Tibial artery (tissue), 4 donors: ENCODE data around the gene PLEKHF1.

Experiments used
- DNase-seq, 2 donors: peaks; one replicate each; pipeline ENCODE4 v3.0.0-alpha.2; 2019
- H3K27ac ChIP-seq, 2 donors: fragments of 200-600 bp; sonication (generic) in 1 of 2; 1 replicate in 1 of 2; 2 replicates in 1 of 2; pipeline ENCODE4 v1.5.1; 2018 to 2019; ENCODE audit warnings: mild to moderate bottlenecking in 1 of 2
- H3K27me3 ChIP-seq, 2 donors: fragments of 200-600 bp; sonication (generic) in 1 of 2; one replicate each; pipeline versions ENCODE4 v1.5.1 to v1.6.0; 2016 to 2019
- H3K36me3 ChIP-seq, 3 donors: fragments of 200-600 bp; sonication (generic) in 2 of 3; one replicate each; pipeline ENCODE4 v1.5.1; 2016 to 2019; ENCODE audit warnings: mild to moderate bottlenecking in 2 of 3
- H3K4me1 ChIP-seq, 4 donors: fragments of 200-600 bp; sonication (generic) in 2 of 4; 1 replicate in 3 of 4; 2 replicates in 1 of 4; pipeline ENCODE4 v1.5.1; 2016 to 2019
- H3K4me3 ChIP-seq, 2 donors: fragments of 200-600 bp; sonication (generic) in 1 of 2; 1 replicate in 1 of 2; 2 replicates in 1 of 2; pipeline ENCODE4 v1.5.1; 2018 to 2019; ENCODE audit warnings: mild to moderate bottlenecking in 2 of 2
- H3K9me3 ChIP-seq, 3 donors: fragments of 200-600 bp; sonication (generic) in 1 of 3; one replicate each; pipeline ENCODE4 v1.5.1; 2016 to 2019
- CTCF ChIP-seq, 2 experiments: fragments of 200-600 bp in 1 of 2; fragments of 450-650 bp in 1 of 2; IDR thresholded peaks; one replicate each; pipeline ENCODE4 v1.5.1; 2017 to 2019; ENCODE audit warnings: antibody characterized with exemption in 2 of 2, mild to moderate bottlenecking in 1 of 2, moderate library complexity in 1 of 2
- intact Hi-C: fragments of 100-400 bp; cut with DNase I; formaldehyde crosslinking; loops from one replicate; pipeline ENCODE4 v1.15.0; 2023; ENCODE audit warnings: low total_unique reads

PLEKHF1 gene

GRCh38 chr19:29711584-29712132 lies 46.4 kb downstream of the PLEKHF1 start:
- no peaks in the 10 kb centered on the region for H3K27me3 ChIP-seq
- peaks cover 0 to 37% (median 30%) of the 10 kb centered on the region in 4 donors for H3K4me1 ChIP-seq
- intact Hi-C loops, result loop anchor here (2.0 kb wide), 1 partner anchor 229 kb away; no protein-coding TSS in a partner anchor
- H3K36me3 ChIP-seq, result peaks cover 16 to 27% (median 18%) of the 10 kb centered on the region in 3 donors
- no peak overlapping the region for H3K4me3 ChIP-seq
- H3K9me3 ChIP-seq, result no peaks in the 10 kb centered on the region
- no peak for TF ChIP-seq CTCF (IDR thresholded peaks at IDR 0.05)
- no peak for DNase-seq
- H3K27ac ChIP-seq, result no peak overlapping the region

- peaks cover 0 to 42% (median 32%) of the 10 kb centered on the region in 4 donors for H3K4me1 ChIP-seq
Observed at GRCh38 chr19:29712744-29713516, 47.7 kb downstream of the PLEKHF1 start.

GRCh38 chr19:29714371-29714952 lies 49.2 kb downstream of the PLEKHF1 start:
- Histone ChIP-seq H3K36me3 (peaks cover 0 to 6% (median 0%) of the 10 kb centered on the region in 3 donors), H3K9me3 (no peaks in the 10 kb centered on the region), H3K4me1 (peaks cover 0 to 42% (median 29%) of the 10 kb centered on the region in 4 donors), H3K27me3 (no peaks in the 10 kb centered on the region), H3K27ac (peak overlapping the region; percentile 89 to 96), H3K4me3 (peak overlapping the region; percentile 88 to 94)
- DNase-seq, result no peak
- no peak for TF ChIP-seq CTCF (IDR thresholded peaks at IDR 0.05)
- intact Hi-C loops, result no loop called here

More at GRCh38 chr19:29712744-29713516, 47.7 kb downstream of the PLEKHF1 start:
- H3K36me3 ChIP-seq, result peaks cover 5 to 14% (median 5%) of the 10 kb centered on the region in 3 donors
- H3K9me3 ChIP-seq, result no peaks in the 10 kb centered on the region
- intact Hi-C loops, result loop anchor here (2.0 kb wide), 1 partner anchor 228 kb away; no protein-coding TSS in a partner anchor
- H3K4me3 ChIP-seq, result no peak overlapping the region
- no peak for DNase-seq
- no peak for TF ChIP-seq CTCF (IDR thresholded peaks at IDR 0.05)
- peak overlapping the region in 1 of 2 donors; percentile 96 for H3K27ac ChIP-seq
- no peaks in the 10 kb centered on the region for H3K27me3 ChIP-seq

GRCh38 chr19:29714953-29715700 lies 49.9 kb downstream of the PLEKHF1 start, which contains the start of gene C19orf12:
Gene C19orf12, minus strand, starts transcription at chr19:29715261. Its CDS starts 6,848 bp downstream, at chr19:29708413.
- intact Hi-C loops, result loop anchor here (5.0 kb wide), 1 partner anchor 53 kb away; no protein-coding TSS in a partner anchor
- H3K9me3 ChIP-seq, result no peaks in the 10 kb centered on the region
- H3K36me3 ChIP-seq, result peaks cover 0 to 6% (median 0%) of the 10 kb centered on the region in 3 donors
- H3K4me3 ChIP-seq, result peak within 1 kb of the TSS; percentile 88 to 94
- TF ChIP-seq CTCF (IDR thresholded peaks at IDR 0.05), result peak in 1 of 2 experiments; percentile 7
- peak within 1 kb of the TSS; percentile 89 to 96 for H3K27ac ChIP-seq
- DNase-seq, result peak in 1 of 2 donors; percentile 77
- H3K4me1 ChIP-seq, result peaks cover 0 to 42% (median 29%) of the 10 kb centered on the region in 4 donors
- no peaks in the 10 kb centered on the region for H3K27me3 ChIP-seq
